ENCODE data around the gene PLP1. TPM values are rescaled to one million over a fixed set of nuclear protein-coding genes. Genes with fewer than 3 reads are reported as not detected.

The PLP1 gene
- total and polyA plus RNA-seq, 9 donors, result 0.98 to 17.4 (median 5.5) TPM

DNA sequence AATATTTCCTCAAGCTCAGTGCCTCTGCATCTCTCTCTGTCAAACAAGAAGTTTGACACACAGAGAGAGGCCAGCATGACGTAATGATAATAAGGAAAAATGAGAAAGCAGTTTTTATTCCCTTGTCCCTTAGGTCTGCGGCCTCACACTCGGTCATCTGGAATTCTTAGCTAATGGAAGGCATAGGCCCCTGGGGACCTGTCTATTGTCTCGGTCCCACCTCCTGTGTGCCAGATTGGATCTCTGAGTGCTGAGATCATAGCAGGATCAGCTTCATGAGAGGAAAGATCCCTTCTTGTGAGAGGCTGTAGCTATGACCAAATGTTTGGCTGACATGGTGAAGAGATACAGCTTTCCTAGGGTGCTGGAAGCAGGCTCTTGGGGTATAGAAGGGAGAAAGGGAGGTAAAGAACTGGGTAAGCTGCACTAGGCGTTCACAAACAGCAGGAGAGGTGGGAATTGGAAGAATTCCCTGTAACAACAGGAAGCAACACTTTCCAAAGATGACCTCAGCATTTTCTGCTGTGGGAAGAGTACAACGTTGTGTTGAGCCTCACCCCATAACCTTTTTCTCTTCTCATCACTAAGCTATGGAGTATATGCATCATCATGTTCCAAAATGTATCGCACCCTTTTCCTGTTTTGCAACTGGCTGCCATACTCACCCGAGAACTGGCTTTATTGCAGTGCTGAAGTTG, 45.7 kb upstream of the PLP1 start:
- 40 to 48% (median 44%) methylated on average over 8 of the region's 8 CpGs for WGBS, 3 donors
- no peak for DNase-seq

DNA sequence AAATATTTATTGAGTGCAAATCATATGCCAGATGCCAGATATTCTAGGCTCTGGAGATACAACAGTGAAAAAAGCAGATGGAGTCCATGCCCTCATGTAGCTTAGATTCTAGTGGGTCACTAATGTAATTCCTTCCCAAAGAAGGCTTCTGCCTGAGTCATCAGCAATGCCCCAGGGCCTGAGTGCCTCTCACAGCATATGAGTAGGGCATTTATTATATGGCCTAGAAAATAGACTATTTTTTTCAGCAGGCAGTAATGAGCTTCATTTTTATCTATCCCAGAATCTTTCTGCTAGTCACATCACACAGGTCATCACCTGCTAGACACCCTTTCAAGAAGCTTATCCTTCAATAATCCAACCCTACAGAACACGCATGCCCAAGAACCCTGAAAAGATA, 43.6 kb upstream of the PLP1 start:
- 88 to 100% (median 91%) methylated on average over 1 of the region's 1 CpG for WGBS, 3 donors
- no peak for TF ChIP-seq POLR2A (IDR thresholded peaks at IDR 0.05)
- TF ChIP-seq, protein P1, sequence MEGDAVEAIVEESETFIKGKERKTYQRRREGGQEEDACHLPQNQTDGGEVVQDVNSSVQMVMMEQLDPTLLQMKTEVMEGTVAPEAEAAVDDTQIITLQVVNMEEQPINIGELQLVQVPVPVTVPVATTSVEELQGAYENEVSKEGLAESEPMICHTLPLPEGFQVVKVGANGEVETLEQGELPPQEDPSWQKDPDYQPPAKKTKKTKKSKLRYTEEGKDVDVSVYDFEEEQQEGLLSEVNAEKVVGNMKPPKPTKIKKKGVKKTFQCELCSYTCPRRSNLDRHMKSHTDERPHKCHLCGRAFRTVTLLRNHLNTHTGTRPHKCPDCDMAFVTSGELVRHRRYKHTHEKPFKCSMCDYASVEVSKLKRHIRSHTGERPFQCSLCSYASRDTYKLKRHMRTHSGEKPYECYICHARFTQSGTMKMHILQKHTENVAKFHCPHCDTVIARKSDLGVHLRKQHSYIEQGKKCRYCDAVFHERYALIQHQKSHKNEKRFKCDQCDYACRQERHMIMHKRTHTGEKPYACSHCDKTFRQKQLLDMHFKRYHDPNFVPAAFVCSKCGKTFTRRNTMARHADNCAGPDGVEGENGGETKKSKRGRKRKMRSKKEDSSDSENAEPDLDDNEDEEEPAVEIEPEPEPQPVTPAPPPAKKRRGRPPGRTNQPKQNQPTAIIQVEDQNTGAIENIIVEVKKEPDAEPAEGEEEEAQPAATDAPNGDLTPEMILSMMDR (IDR thresholded peaks at IDR 0.05), result no peak
- intact Hi-C loops (cut with DNase I), result no loop called here

More for the DNA sequence above, 45.7 kb upstream of the PLP1 start:
- no peaks in the 10 kb centered on the region for H3K4me1 ChIP-seq (ENCODE audit: insufficient read depth)
- TF ChIP-seq POLR2A (IDR thresholded peaks at IDR 0.05) (no peak), EP300 (IDR thresholded peaks at IDR 0.05) (no peak)
- TF ChIP-seq, protein P1 (IDR thresholded peaks at IDR 0.05), result no peak
- no peak overlapping the region for H3K27ac ChIP-seq
- H3K27me3 ChIP-seq, result no peaks in the 10 kb centered on the region
- H3K36me3 ChIP-seq, result no peaks in the 10 kb centered on the region
- intact Hi-C loops (cut with DNase I), result no loop called here
- no peaks in the 10 kb centered on the region for H3K9me3 ChIP-seq
- no peak overlapping the region for H3K4me3 ChIP-seq

DNA sequence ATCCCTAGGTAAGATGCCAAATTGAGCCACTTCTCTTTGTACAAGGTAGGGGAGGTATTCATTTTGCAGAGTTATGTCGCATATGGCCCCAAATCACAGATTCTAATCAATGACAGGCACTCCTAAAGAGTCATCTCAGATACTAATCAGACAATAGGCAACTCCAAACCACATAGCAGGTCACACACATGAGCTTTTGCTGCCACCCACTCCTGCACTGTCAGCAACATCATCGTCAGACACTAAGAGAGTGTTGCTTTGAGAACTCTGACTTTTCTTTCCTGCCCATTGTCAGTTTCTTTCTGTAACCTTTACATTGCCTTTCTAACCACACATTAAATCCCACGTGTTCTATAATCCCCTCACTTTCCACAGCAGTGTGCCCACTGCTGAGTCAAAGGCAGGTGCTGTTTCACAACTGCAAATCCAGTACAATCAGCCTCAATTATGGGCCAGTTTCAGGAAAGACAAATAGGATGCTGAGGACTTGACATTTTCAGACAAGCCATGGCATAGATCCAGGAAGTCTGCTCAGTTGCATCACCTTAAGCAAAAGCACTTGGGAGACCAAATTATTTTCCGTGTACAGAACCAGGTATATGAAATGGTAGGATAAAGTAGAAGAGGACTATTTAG, 42.4 kb upstream of the PLP1 start:
- intact Hi-C loops (cut with DNase I), result no loop called here
- TF ChIP-seq, protein P1 (IDR thresholded peaks at IDR 0.05), result no peak
- no peaks in the 10 kb centered on the region for H3K9me3 ChIP-seq
- no peaks in the 10 kb centered on the region for H3K4me1 ChIP-seq (ENCODE audit: insufficient read depth)
- no peak for DNase-seq
- H3K27me3 ChIP-seq, result no peaks in the 10 kb centered on the region
- no peak overlapping the region for H3K4me3 ChIP-seq
- H3K36me3 ChIP-seq, result no peaks in the 10 kb centered on the region
- no peak overlapping the region for H3K27ac ChIP-seq
- 60 to 67% (median 64%) methylated on average over 4 of the region's 4 CpGs for WGBS, 3 donors

More for the DNA sequence above, 43.6 kb upstream of the PLP1 start:
- DNase-seq, result no peak
- Histone ChIP-seq H3K4me3 (no peak overlapping the region), H3K9me3 (no peaks in the 10 kb centered on the region), H3K27ac (no peak overlapping the region), H3K27me3 (no peaks in the 10 kb centered on the region), H3K36me3 (no peaks in the 10 kb centered on the region), H3K4me1 (ENCODE audit: insufficient read depth) (no peaks in the 10 kb centered on the region)

DNA sequence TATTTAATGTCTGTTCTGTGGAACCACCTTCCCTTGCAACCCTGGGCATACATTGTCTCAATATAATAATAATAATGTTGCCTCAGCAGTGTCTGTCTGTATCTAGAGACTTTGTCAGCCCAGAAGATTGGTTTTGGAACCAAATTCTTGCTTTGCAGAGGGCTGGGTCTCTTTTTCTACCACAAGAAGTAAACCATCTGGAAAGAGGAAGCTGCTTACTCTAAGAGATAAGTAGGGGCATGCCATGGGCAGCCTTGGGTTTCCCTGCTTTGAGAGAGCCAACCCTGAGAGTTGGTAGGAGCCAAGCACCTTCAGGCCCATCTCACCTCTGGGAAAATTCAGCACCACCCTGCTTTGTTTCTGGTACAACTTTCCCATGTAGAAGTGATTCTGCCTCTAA, 38.9 kb upstream of the PLP1 start:
- intact Hi-C loops (cut with DNase I), result no loop called here
- no peak for DNase-seq
- Histone ChIP-seq H3K9me3 (no peaks in the 10 kb centered on the region), H3K4me3 (no peak overlapping the region), H3K4me1 (ENCODE audit: insufficient read depth) (no peaks in the 10 kb centered on the region), H3K36me3 (no peaks in the 10 kb centered on the region), H3K27ac (no peak overlapping the region), H3K27me3 (no peaks in the 10 kb centered on the region)
- TF ChIP-seq POLR2A (IDR thresholded peaks at IDR 0.05), result no peak
- TF ChIP-seq, protein P1 (IDR thresholded peaks at IDR 0.05), result no peak
- TF ChIP-seq EP300 (IDR thresholded peaks at IDR 0.05), result no peak
